ENCODE results near the gene DLGAP1. TPM values are rescaled to one million over a fixed set of nuclear protein-coding genes. Genes with fewer than 3 reads are reported as not detected.

Gene DLGAP1
- total and polyA plus RNA-seq, 2 of the 13 experiments (the other 11 are each of a cell fraction or from before 2014, with no cell fraction given), result 0.01 TPM; not detected in 1

GRCh38 chr18:3901811-3902210, 553.3 kb downstream of the DLGAP1 start (continued):
- TF ChIP-seq, protein P1, sequence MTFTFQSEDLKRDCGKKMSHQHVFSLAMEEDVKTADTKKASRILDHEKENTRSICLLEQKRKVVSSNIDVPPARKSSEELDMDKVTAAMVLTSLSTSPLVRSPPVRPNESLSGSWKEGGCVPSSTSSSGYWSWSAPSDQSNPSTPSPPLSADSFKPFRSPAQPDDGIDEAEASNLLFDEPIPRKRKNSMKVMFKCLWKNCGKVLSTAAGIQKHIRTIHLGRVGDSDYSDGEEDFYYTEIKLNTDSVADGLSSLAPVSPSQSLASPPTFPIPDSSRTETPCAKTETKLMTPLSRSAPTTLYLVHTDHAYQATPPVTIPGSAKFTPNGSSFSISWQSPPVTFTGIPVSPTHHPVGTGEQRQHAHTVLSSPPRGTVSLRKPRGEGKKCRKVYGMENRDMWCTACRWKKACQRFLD (CRISPR knock-in tag; IDR thresholded peaks at IDR 0.05; ENCODE audit: borderline replicate concordance), result no peak
- TF ChIP-seq, protein P2, sequence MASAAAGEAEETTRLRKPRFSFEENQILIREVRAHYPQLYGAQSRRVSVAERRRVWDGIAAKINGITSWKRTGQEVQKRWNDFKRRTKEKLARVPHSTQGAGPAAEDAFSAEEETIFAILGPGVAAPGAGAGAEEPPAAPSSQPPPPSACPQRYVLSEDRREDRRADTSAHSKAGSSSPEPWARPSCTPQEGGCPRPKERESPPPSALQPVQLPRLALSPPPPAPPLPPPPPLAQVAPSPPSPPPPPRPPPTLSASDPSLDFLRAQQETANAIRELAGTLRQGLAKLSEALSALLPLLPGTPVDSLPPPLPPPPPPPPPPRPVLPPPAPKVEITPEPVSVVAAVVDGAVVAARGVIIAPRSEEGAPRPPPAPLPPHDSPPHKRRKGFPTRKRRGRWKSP (CRISPR knock-in tag; IDR thresholded peaks at IDR 0.05), result no peak
- TF ChIP-seq ZNF510 (CRISPR knock-in tag; IDR thresholded peaks at IDR 0.05; ENCODE audit: low read depth) (no peak), STAT6 (CRISPR knock-in tag; IDR thresholded peaks at IDR 0.05; ENCODE audit: borderline replicate concordance) (no peak), GPN1 (CRISPR knock-in tag; IDR thresholded peaks at IDR 0.05; ENCODE audit: borderline replicate concordance) (no peak), ZNF441 (CRISPR knock-in tag; IDR thresholded peaks at IDR 0.05; ENCODE audit: borderline replicate concordance) (no peak)
- TF ChIP-seq, protein P3, sequence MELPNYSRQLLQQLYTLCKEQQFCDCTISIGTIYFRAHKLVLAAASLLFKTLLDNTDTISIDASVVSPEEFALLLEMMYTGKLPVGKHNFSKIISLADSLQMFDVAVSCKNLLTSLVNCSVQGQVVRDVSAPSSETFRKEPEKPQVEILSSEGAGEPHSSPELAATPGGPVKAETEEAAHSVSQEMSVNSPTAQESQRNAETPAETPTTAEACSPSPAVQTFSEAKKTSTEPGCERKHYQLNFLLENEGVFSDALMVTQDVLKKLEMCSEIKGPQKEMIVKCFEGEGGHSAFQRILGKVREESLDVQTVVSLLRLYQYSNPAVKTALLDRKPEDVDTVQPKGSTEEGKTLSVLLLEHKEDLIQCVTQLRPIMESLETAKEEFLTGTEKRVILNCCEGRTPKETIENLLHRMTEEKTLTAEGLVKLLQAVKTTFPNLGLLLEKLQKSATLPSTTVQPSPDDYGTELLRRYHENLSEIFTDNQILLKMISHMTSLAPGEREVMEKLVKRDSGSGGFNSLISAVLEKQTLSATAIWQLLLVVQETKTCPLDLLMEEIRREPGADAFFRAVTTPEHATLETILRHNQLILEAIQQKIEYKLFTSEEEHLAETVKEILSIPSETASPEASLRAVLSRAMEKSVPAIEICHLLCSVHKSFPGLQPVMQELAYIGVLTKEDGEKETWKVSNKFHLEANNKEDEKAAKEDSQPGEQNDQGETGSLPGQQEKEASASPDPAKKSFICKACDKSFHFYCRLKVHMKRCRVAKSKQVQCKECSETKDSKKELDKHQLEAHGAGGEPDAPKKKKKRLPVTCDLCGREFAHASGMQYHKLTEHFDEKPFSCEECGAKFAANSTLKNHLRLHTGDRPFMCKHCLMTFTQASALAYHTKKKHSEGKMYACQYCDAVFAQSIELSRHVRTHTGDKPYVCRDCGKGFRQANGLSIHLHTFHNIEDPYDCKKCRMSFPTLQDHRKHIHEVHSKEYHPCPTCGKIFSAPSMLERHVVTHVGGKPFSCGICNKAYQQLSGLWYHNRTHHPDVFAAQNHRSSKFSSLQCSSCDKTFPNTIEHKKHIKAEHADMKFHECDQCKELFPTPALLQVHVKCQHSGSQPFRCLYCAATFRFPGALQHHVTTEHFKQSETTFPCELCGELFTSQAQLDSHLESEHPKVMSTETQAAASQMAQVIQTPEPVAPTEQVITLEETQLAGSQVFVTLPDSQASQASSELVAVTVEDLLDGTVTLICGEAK (IDR thresholded peaks at IDR 0.05), result no peak
- TF ChIP-seq, protein P3 (CRISPR knock-in tag; IDR thresholded peaks at IDR 0.05), result no peak

All from HepG2 (cell line).